H1 (cell line): ENCODE results near the gene AMPD3. TPM values are rescaled to one million over a fixed set of nuclear protein-coding genes. Genes with fewer than 3 reads are reported as not detected.

ENCODE experiments used
- RXRA ChIP-seq: IDR thresholded peaks from 2 replicates; pipeline ENCODE4 v1.6.1; 2011; ENCODE audit warnings: low read depth, mild to moderate bottlenecking, low read length, moderate library complexity; ENCODE audit not compliant: insufficient read depth
- polyA plus RNA-seq, 7 experiments: library from polyadenylated mRNA; depleted of rRNA in 3 of 7; stranded (reverse) in 5 of 7; unstranded in 2 of 7; fragments of >200 nt in 5 of 7; fragments of 200-250 nt in 2 of 7; gene quantifications; 1 replicate in 5 of 7; 2 replicates in 1 of 7; 4 replicates in 1 of 7; pipeline versions ENCODE4 v1.2.1 to v1.2.3, GENCODE V29; 2011 to 2013; ENCODE audit warnings: missing spikeins in 2 of 7, mixed read lengths in 2 of 7
- total RNA-seq: library from RNA; stranded (reverse); fragmentation: NEBNext Ultra II Directional; extraction: Animal tissue kit (Norgen Biotek cat#: 25700); gene quantifications from 2 replicates; pipeline ENCODE4 v1.2.1, GENCODE V29; 2021

The AMPD3 gene
- total and polyA plus RNA-seq, 2 of the 8 experiments (the other 6 are each of a cell fraction or from before 2014, with no cell fraction given) = 4.0 to 6.3 TPM

DNA sequence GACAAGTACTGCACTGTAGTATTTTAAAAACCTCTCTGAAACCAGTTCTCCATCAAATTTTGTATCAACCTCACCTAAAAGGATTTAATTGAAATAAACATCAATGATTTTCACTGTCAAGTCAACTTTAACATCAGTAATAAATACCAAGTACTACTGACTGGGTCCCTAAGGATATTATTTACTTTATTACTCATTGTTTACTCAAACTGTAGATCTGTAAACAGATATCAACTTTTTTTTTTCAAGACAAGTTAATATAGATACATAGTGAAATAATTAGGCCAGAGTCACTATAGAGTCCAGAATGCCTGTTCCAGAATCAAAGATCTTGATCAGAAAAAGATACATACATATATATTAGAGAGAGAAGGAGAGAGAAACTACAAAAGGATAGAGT, 84.3 kb downstream of the AMPD3 start (continued):
- no peak for TF ChIP-seq RXRA
